ENCODE results near the gene ZBTB17. TPM values are rescaled to one million over a fixed set of nuclear protein-coding genes. Genes with fewer than 3 reads are reported as not detected.

Gene ZBTB17
- total RNA-seq, 1 experiment from 2014 or later, result 17.4 TPM

GRCh38 chr1:15992582-15993500 is 16.9 kb upstream of the ZBTB17 start:
- BruUV-seq (replicated peaks), result no TSS peak
- Histone ChIP-seq H3F3A (ENCODE audit: insufficient read depth, low read depth) (no peaks in the 10 kb centered on the region), H2AFZ (no peak overlapping the region), H4K20me1 (ENCODE audit: insufficient read depth) (no peaks in the 10 kb centered on the region), H3K4me2 (no peak overlapping the region), H3K27me3 (ENCODE audit: insufficient read depth, low read depth) (no peaks in the 10 kb centered on the region), H3K79me2 (ENCODE audit: low read depth) (no peaks in the 10 kb centered on the region), H3K36me3 (ENCODE audit: low read depth) (no peaks in the 10 kb centered on the region), H3K27ac (no peak overlapping the region), H3K4me1 (replicated peaks; ENCODE audit: insufficient read depth) (no peaks in the 10 kb centered on the region), H3K9me2 (ENCODE audit: insufficient read depth) (no peaks in the 10 kb centered on the region), H3K9me3 (ENCODE audit: insufficient read depth, low read depth) (no peaks in the 10 kb centered on the region), H3K4me3 (no peak overlapping the region)
- CTCF ChIA-PET, result no interaction called here
- TF ChIP-seq CTCF (conservative IDR thresholded peaks at IDR 0.05), result no peak
- no peak for TF ChIP-seq EZH2 (IDR thresholded peaks at IDR 0.05; ENCODE audit: low read depth)
- intact Hi-C loops (cut with micrococcal nuclease; ENCODE audit: unreplicated experiment), result no loop called here
- DNase-seq, result no peak
- POLR2A ChIA-PET (ENCODE audit: unreplicated experiment), result no interaction called here

GRCh38 chr1:15992187-15992553 is 16.3 kb upstream of the ZBTB17 start:
- H3K27me3 ChIP-seq (ENCODE audit: insufficient read depth, low read depth), result no peaks in the 10 kb centered on the region
- no peaks in the 10 kb centered on the region for H3K79me2 ChIP-seq (ENCODE audit: low read depth)
- H3K9me3 ChIP-seq (ENCODE audit: insufficient read depth, low read depth), result no peaks in the 10 kb centered on the region
- intact Hi-C loops (cut with micrococcal nuclease; ENCODE audit: unreplicated experiment), result no loop called here
- H3K9me2 ChIP-seq (ENCODE audit: insufficient read depth), result no peaks in the 10 kb centered on the region
- H4K20me1 ChIP-seq (ENCODE audit: insufficient read depth), result no peaks in the 10 kb centered on the region
- no peak overlapping the region for H2AFZ ChIP-seq
- no peak for DNase-seq
- H3K4me2 ChIP-seq, result no peak overlapping the region
- no peaks in the 10 kb centered on the region for H3F3A ChIP-seq (ENCODE audit: insufficient read depth, low read depth)
- TF ChIP-seq CTCF (conservative IDR thresholded peaks at IDR 0.05), result no peak
- TF ChIP-seq EZH2 (IDR thresholded peaks at IDR 0.05; ENCODE audit: low read depth), result no peak
- no peaks in the 10 kb centered on the region for H3K4me1 ChIP-seq (replicated peaks; ENCODE audit: insufficient read depth)
- POLR2A ChIA-PET (ENCODE audit: unreplicated experiment), result no interaction called here
- H3K27ac ChIP-seq, result no peak overlapping the region
- CTCF ChIA-PET, result no interaction called here
- no peak overlapping the region for H3K4me3 ChIP-seq
- H3K36me3 ChIP-seq (ENCODE audit: low read depth), result no peaks in the 10 kb centered on the region
- BruUV-seq (replicated peaks), result no TSS peak

- TF ChIP-seq CTCF (conservative IDR thresholded peaks at IDR 0.05) (no peak), EZH2 (IDR thresholded peaks at IDR 0.05; ENCODE audit: low read depth) (no peak)
- H3K4me1 ChIP-seq (replicated peaks; ENCODE audit: insufficient read depth), result no peaks in the 10 kb centered on the region
- H2AFZ ChIP-seq, result no peak overlapping the region
- ChIA-PET POLR2A (ENCODE audit: unreplicated experiment) (no interaction called here), CTCF (no interaction called here)
- no peak overlapping the region for H3K27ac ChIP-seq
- no peaks in the 10 kb centered on the region for H4K20me1 ChIP-seq (ENCODE audit: insufficient read depth)
- H3K9me2 ChIP-seq (ENCODE audit: insufficient read depth), result no peaks in the 10 kb centered on the region
- no peaks in the 10 kb centered on the region for H3F3A ChIP-seq (ENCODE audit: insufficient read depth, low read depth)
- H3K27me3 ChIP-seq (ENCODE audit: insufficient read depth, low read depth), result no peaks in the 10 kb centered on the region
- H3K9me3 ChIP-seq (ENCODE audit: insufficient read depth, low read depth), result no peaks in the 10 kb centered on the region
- H3K4me3 ChIP-seq, result no peak overlapping the region
- BruUV-seq (replicated peaks), result no TSS peak
- intact Hi-C loops (cut with micrococcal nuclease; ENCODE audit: unreplicated experiment), result no loop called here
- no peak overlapping the region for H3K4me2 ChIP-seq
- H3K79me2 ChIP-seq (ENCODE audit: low read depth), result no peaks in the 10 kb centered on the region
- no peaks in the 10 kb centered on the region for H3K36me3 ChIP-seq (ENCODE audit: low read depth)
- no peak for DNase-seq
Measured at GRCh38 chr1:15991427-15992186, 15.7 kb upstream of the ZBTB17 start.
